Left ventricle myocardium inferior (tissue), 1 donor: Measurements from ENCODE around the gene KRT6B. TPM values are rescaled to one million over a fixed set of nuclear protein-coding genes. Genes with fewer than 3 reads are reported as not detected.

Experiments used
- DNase-seq: peaks from one replicate; pipeline ENCODE4 v3.0.0-alpha.2; 2020
- H3K27ac ChIP-seq: fragments of 200-600 bp; replicated peaks from 2 replicates; pipeline ENCODE4 v1.8.0; 2021
- H3K27me3 ChIP-seq: fragments of 200-600 bp; 2 replicates; pipeline ENCODE4 v1.8.0; 2021; ENCODE audit warnings: low read depth
- H3K36me3 ChIP-seq: fragments of 200-600 bp; 2 replicates; pipeline ENCODE4 v1.8.0; 2021
- H3K4me1 ChIP-seq: fragments of 200-600 bp; 2 replicates; pipeline ENCODE4 v1.8.0; 2021
- H3K4me3 ChIP-seq: fragments of 200-600 bp; 2 replicates; pipeline ENCODE4 v1.8.0; 2021; ENCODE audit warnings: mild to moderate bottlenecking, moderate library complexity
- H3K9me3 ChIP-seq: fragments of 200-600 bp; replicated peaks from 2 replicates; pipeline ENCODE4 v1.8.0; 2021
- CTCF ChIP-seq: fragments of 200-600 bp; IDR thresholded peaks from 2 replicates; pipeline ENCODE4 v1.8.0; 2021; ENCODE audit warnings: antibody characterized with exemption, mild to moderate bottlenecking, borderline replicate concordance
- intact Hi-C: fragments of 100-400 bp; cut with micrococcal nuclease; formaldehyde crosslinking; loops from one replicate; pipeline ENCODE4 v1.11.0; 2022
- total RNA-seq: library from RNA; stranded (reverse); fragmentation: NEBNext Ultra II Directional; extraction: Animal tissue kit (Norgen Biotek cat#: 25700); gene quantifications from one replicate; pipeline ENCODE4 v1.2.1, GENCODE V29; 2021
- donor health status: DM: no; HTN: yes; CAD: no; lungs with severe emphysema.

Gene KRT6B
- total RNA-seq, 1 donor from 2014 or later: not detected

- peaks cover 71% of the 10 kb centered on the region for H3K27me3 ChIP-seq
- TF ChIP-seq CTCF: no peak
- no peak overlapping the region for H3K27ac ChIP-seq
- H3K4me1 ChIP-seq: peaks cover 5% of the 10 kb centered on the region
- H3K9me3 ChIP-seq: no peaks in the 10 kb centered on the region
- no peaks in the 10 kb centered on the region for H3K36me3 ChIP-seq
- no peak overlapping the region for H3K4me3 ChIP-seq
- DNase-seq: no peak
- intact Hi-C loops: no loop called here
These were observed 7.0 kb downstream of the KRT6B start for GRCh38 chr12:52444647-52445595.

GRCh38 chr12:52443966-52444365 is 8.0 kb downstream of the KRT6B start:
- H3K27me3 ChIP-seq: peaks cover 75% of the 10 kb centered on the region
- no peaks in the 10 kb centered on the region for H3K9me3 ChIP-seq
- intact Hi-C loops: no loop called here
- peaks cover 5% of the 10 kb centered on the region for H3K4me1 ChIP-seq
- H3K27ac ChIP-seq: no peak overlapping the region
- H3K36me3 ChIP-seq: no peaks in the 10 kb centered on the region
- TF ChIP-seq CTCF: no peak
- no peak overlapping the region for H3K4me3 ChIP-seq
- no peak for DNase-seq

GRCh38 chr12:52442600-52443061 is 9.3 kb downstream of the KRT6B start:
- Histone ChIP-seq H3K36me3 (no peaks in the 10 kb centered on the region), H3K4me3 (no peak overlapping the region), H3K9me3 (no peaks in the 10 kb centered on the region), H3K27me3 (peaks cover 81% of the 10 kb centered on the region), H3K27ac (no peak overlapping the region), H3K4me1 (peaks cover 5% of the 10 kb centered on the region)
- no peak for TF ChIP-seq CTCF
- intact Hi-C loops: no loop called here
- no peak for DNase-seq

GRCh38 chr12:52441320-52441911 is 10.5 kb downstream of the KRT6B start:
- Histone ChIP-seq H3K4me1 (peaks cover 5% of the 10 kb centered on the region), H3K36me3 (no peaks in the 10 kb centered on the region), H3K27ac (no peak overlapping the region), H3K27me3 (peaks cover 74% of the 10 kb centered on the region), H3K4me3 (no peak overlapping the region), H3K9me3 (no peaks in the 10 kb centered on the region)
- DNase-seq: no peak
- no peak for TF ChIP-seq CTCF
- intact Hi-C loops: no loop called here

GRCh38 chr12:52440821-52441319 is 11.1 kb downstream of the KRT6B start:
- DNase-seq: no peak
- intact Hi-C loops: no loop called here
- no peaks in the 10 kb centered on the region for H3K9me3 ChIP-seq
- no peak for TF ChIP-seq CTCF
- H3K27me3 ChIP-seq: peaks cover 70% of the 10 kb centered on the region
- no peak overlapping the region for H3K4me3 ChIP-seq
- peaks cover 5% of the 10 kb centered on the region for H3K4me1 ChIP-seq
- H3K36me3 ChIP-seq: no peaks in the 10 kb centered on the region
- no peak overlapping the region for H3K27ac ChIP-seq
